Hematopoietic multipotent progenitor cell treated with erythropoietin and hydrocortisone succinate and interleukin-3 and kit ligand, for 8 days (in vitro differentiated cells): ENCODE results near the gene CFAP69.
"Not testable (repeated sequence)": the region's sequence is repeated elsewhere in the genome, so short reads cannot be mapped to it uniquely, and the experiment has no call there.

Experiments
- DNase-seq: peaks from one replicate; pipeline ENCODE4 v3.0.0-alpha.2; 2015

CFAP69 gene

DNA sequence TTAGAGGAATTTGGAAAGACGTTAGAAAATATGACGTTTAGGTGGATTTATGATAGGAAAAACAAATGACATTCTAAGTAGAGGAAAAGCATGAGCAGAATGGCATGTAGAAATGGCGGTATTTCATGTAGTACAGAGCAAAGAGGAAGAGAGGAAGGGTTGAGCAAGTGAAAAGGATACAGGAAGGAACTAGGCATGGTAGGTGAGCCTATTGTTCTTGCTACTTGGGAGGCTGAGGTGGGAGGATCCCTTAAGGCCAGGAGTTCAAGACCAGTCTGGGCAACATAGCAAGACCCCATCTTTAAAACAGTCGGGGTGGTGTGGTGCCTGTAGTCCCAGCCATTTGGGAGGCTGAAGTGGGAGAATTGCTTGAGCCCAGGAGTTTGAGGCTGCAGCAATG lies 102.8 kb downstream of the CFAP69 start:
- DNase-seq, result no peak

DNA sequence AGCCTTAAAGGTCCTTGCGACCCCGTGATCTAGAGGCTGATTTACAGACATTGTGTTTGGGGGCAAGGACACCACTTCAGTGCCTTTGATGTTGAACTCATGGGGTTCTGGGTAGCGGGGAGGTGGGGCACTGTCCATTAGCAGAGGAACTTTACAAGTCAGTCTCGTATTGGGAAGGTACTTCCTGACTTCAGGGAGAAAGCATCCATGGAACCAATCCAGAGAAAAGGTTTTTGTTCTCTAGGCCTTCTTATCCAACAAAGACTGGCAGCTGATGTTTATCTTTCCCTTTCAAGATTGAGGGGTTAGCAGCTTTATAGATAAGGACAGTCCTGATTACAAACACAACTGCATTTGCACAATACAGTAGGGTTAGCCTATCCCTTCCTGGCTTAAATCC lies 104.3 kb downstream of the CFAP69 start:
- DNase-seq, result no peak

DNA sequence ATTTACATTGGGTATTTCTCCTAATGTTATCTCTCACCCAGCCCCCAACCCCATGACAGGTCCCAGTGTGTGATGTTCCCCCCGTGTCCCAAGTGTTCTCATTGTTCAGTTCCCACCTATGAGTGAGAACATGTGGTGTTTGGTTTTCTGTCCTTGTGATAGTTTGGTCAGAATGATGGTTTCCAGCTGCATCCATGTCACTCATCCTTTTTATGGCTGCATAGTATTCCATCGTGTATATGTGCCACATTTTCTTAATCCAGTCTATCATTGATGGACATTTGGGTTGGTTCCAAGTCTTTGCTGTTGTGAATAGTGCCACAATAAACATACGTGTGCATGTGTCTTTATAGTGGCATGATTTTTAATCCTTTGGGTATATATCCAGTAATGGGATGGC lies 105.1 kb downstream of the CFAP69 start:
- not testable (repeated sequence) for DNase-seq

DNA sequence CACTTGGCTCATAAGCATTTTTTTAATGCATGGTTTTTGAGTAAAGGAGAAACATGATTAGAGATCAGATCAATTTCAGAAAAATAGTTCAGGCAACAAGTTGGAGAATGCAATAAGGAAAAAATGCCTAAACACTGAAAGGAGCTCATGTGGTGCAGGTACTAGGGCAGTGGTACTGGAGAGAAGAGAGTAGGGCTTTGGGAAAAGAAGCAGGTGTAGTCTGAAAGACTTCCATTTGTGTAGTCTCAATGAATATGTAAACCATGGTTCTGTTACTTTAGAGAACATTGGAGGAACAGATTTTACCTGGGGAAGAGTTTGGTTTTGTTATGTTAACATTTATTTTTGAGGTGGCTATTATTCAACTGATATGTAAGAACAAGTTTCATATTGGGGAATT lies 107.0 kb downstream of the CFAP69 start:
- no peak for DNase-seq
